Spleen (tissue), 11 donors: ENCODE data around the gene MPP7. TPM values are rescaled to one million over a fixed set of nuclear protein-coding genes. Genes with fewer than 3 reads are reported as not detected.

Source experiments
- DNase-seq: peaks from one replicate; pipeline ENCODE4 v3.0.0-alpha.2; 2020
- H3K27ac ChIP-seq, 8 donors: fragments of 200-600 bp; sonication (generic) in 7 of 8; 1 replicate in 4 of 8; 2 replicates in 4 of 8; pipeline versions ENCODE4 v1.5.0 to v1.8.0; 2016 to 2021; ENCODE audit warnings: inconsistent platforms in 4 of 8, mild to moderate bottlenecking in 4 of 8, moderate library complexity in 1 of 8
- H3K27me3 ChIP-seq, 7 donors: fragments of 200-600 bp; sonication (generic) in 6 of 7; replicated peaks in 1 of 7; 1 replicate in 4 of 7; 2 replicates in 3 of 7; pipeline versions ENCODE4 v1.5.0 to v1.8.0; 2016 to 2021; ENCODE audit warnings: inconsistent platforms in 3 of 7, mild to moderate bottlenecking in 1 of 7
- H3K36me3 ChIP-seq, 6 donors: fragments of 200-600 bp; sonication (generic) in 5 of 6; 1 replicate in 4 of 6; 2 replicates in 2 of 6; pipeline versions ENCODE4 v1.5.0 to v1.8.0; 2016 to 2021; ENCODE audit warnings: inconsistent platforms in 2 of 6
- H3K4me1 ChIP-seq, 6 donors: fragments of 200-600 bp; sonication (generic) in 5 of 6; 1 replicate in 3 of 6; 2 replicates in 3 of 6; pipeline versions ENCODE4 v1.5.0 to v1.8.0; 2016 to 2021; ENCODE audit warnings: inconsistent platforms in 3 of 6
- H3K4me3 ChIP-seq, 8 donors: fragments of 200-600 bp; sonication (generic) in 7 of 8; 1 replicate in 4 of 8; 2 replicates in 4 of 8; pipeline versions ENCODE4 v1.5.0 to v1.8.0; 2016 to 2021; ENCODE audit warnings: inconsistent platforms in 4 of 8, mild to moderate bottlenecking in 4 of 8, moderate library complexity in 2 of 8
- H3K9me3 ChIP-seq, 8 donors: fragments of 200-600 bp; sonication (generic) in 7 of 8; 1 replicate in 4 of 8; 2 replicates in 4 of 8; pipeline versions ENCODE4 v1.5.0 to v1.8.0; 2016 to 2021; ENCODE audit warnings: inconsistent platforms in 4 of 8
- CTCF ChIP-seq, 11 experiments: fragments of 200-600 bp in 7 of 11; fragments of 450-650 bp in 4 of 11; sonication (generic) in 4 of 11; IDR thresholded peaks in 8 of 11; conservative IDR thresholded peaks in 3 of 11; 1 replicate in 7 of 11; 2 replicates in 4 of 11; pipeline versions ENCODE4 v1.4.0 to v1.8.0; 2016 to 2021; ENCODE audit warnings: antibody characterized with exemption in 11 of 11, inconsistent platforms in 4 of 11, mild to moderate bottlenecking in 1 of 11
- POLR2A ChIP-seq, 3 donors: fragments of 450-650 bp; IDR thresholded peaks; one replicate each; pipeline ENCODE4 v1.5.1; 2017; ENCODE audit warnings: antibody characterized with exemption in 3 of 3, mild to moderate bottlenecking in 1 of 3
- POLR2AphosphoS5 ChIP-seq, 3 donors: sonication (generic); formaldehyde crosslinking; IDR thresholded peaks; one replicate each; pipeline ENCODE4 v1.5.1; 2017; ENCODE audit warnings: antibody characterized with exemption in 3 of 3
- WGBS, 5 donors: extraction: QIAGEN DNeasy Blood & Tissue Kit in 3 of 5; methylation state at CpG; one replicate each; pipeline versions ENCODE4 v1.1.5 to v1.1.7; 2013 to 2018; 5-methylcytosine and 5-hydroxymethylcytosine counted together
- intact Hi-C: fragments of 100-400 bp; cut with DNase I; formaldehyde crosslinking; loops from one replicate; pipeline ENCODE4 v1.15.0; 2023; ENCODE audit warnings: low total_unique reads
- polyA plus RNA-seq, 3 donors: library from polyadenylated mRNA; stranded (reverse); fragments of 200-250 nt; gene quantifications; one replicate each; pipeline ENCODE4 v1.2.1, GENCODE V29; 2013
- total RNA-seq, 7 donors: library from RNA; depleted of rRNA in 3 of 7; stranded (reverse); fragments of >200 nt in 3 of 7; fragmentation: NEBNext Ultra II Directional in 4 of 7; extraction: Animal tissue kit (Norgen Biotek cat#: 25700) in 4 of 7; gene quantifications; one replicate each; pipeline versions ENCODE4 v1.1.0 to v1.2.1, GENCODE V29; 2016 to 2021
- donor health status: healthy with polysubstance abuse.
- donor health status: DM: no; HTN: no; CAD: no; lungs with moderate emphysema.
- donor health status: DM: no; HTN: no; CAD: no.
- donor health status: Bipolar disorder and iron deficiency.
- donor health status: healthy.
- donor health status: DM: no; HTN: no; CAD: no.
- donor health status: DM: yes; HTN: yes; CAD: no.

The MPP7 gene
- total and polyA plus RNA-seq, 10 donors = 0.48 to 11.5 (median 6.8) TPM

DNA sequence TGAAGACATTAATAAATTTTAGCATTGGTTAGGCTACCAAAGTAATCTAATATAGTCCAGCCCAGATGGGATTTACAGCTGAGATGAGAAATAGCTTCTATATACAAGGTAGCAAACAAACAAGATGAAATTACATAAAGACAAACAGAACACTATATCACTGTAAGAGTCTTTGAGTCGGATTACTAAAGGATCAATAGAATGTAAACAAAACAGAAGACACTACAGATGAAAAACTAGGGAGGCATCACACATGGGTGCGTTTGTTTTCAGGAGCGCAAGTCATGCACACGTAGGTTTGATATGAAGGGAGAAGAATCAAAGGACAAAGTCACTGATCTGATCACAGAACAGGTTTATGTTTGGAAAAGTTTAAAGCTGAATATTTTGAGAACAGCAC lies 26.5 kb downstream of the MPP7 start:
- intact Hi-C loops = no loop called here
- Histone ChIP-seq H3K27me3 (no peaks in the 10 kb centered on the region), H3K9me3 (no peaks in the 10 kb centered on the region), H3K36me3 (no peaks in the 10 kb centered on the region), H3K4me1 (no peaks in the 10 kb centered on the region), H3K4me3 (no peak overlapping the region), H3K27ac (no peak overlapping the region)
- no peak for DNase-seq
- TF ChIP-seq POLR2AphosphoS5 (IDR thresholded peaks at IDR 0.05) = no peak
- no peak for TF ChIP-seq CTCF (IDR thresholded peaks at IDR 0.05 in 8 of 11, conservative IDR thresholded peaks at IDR 0.05 in 3 of 11)
- TF ChIP-seq POLR2A (IDR thresholded peaks at IDR 0.05) = no peak
- WGBS, 5 donors = 89 to 96% (median 93%) methylated on average over 4 of the region's 4 CpGs

- no peaks in the 10 kb centered on the region for H3K27me3 ChIP-seq
- TF ChIP-seq CTCF (IDR thresholded peaks at IDR 0.05 in 8 of 11, conservative IDR thresholded peaks at IDR 0.05 in 3 of 11) (no peak), POLR2A (IDR thresholded peaks at IDR 0.05) (no peak), POLR2AphosphoS5 (IDR thresholded peaks at IDR 0.05) (no peak)
- no peaks in the 10 kb centered on the region for H3K4me1 ChIP-seq
- H3K36me3 ChIP-seq = no peaks in the 10 kb centered on the region
- no peaks in the 10 kb centered on the region for H3K9me3 ChIP-seq
- no peak overlapping the region for H3K4me3 ChIP-seq
- no peak for DNase-seq
- intact Hi-C loops = no loop called here
- no peak overlapping the region for H3K27ac ChIP-seq
Observed at GRCh38 chr10:28274475-28274874, 28.4 kb downstream of the MPP7 start.

DNA sequence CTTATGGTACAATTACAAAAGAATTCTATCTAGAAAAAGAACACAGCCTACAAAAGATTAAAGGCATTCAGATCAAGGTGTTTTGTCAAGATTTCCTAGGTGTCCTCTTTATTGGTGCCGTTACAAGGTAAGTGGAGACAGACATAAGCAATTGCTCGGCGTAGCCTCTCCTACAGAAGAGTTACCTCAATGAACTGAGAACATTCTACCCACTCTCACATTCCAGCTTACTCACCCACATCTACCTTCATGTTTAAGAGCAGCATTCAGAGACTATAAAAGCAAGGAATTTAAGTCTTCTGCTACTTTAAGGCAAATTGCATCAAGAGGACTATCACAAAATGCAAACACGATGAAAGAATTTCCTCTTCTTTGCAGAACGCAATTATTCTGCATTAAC lies 29.5 kb downstream of the MPP7 start:
- intact Hi-C loops = no loop called here
- TF ChIP-seq POLR2AphosphoS5 (IDR thresholded peaks at IDR 0.05) = no peak
- TF ChIP-seq CTCF (IDR thresholded peaks at IDR 0.05 in 8 of 11, conservative IDR thresholded peaks at IDR 0.05 in 3 of 11) = no peak
- no peak for TF ChIP-seq POLR2A (IDR thresholded peaks at IDR 0.05)
- H3K4me1 ChIP-seq = no peaks in the 10 kb centered on the region
- H3K27me3 ChIP-seq = no peaks in the 10 kb centered on the region
- no peak overlapping the region for H3K4me3 ChIP-seq
- 82 to 89% (median 85%) methylated on average over 5 of the region's 5 CpGs for WGBS, 5 donors
- H3K27ac ChIP-seq = no peak overlapping the region
- H3K9me3 ChIP-seq = no peaks in the 10 kb centered on the region
- no peak for DNase-seq
- H3K36me3 ChIP-seq = no peaks in the 10 kb centered on the region

GRCh38 chr10:28269842-28270456 lies 32.9 kb downstream of the MPP7 start:
- no peak for TF ChIP-seq POLR2A (IDR thresholded peaks at IDR 0.05)
- TF ChIP-seq POLR2AphosphoS5 (IDR thresholded peaks at IDR 0.05) = no peak
- TF ChIP-seq CTCF (IDR thresholded peaks at IDR 0.05 in 8 of 11, conservative IDR thresholded peaks at IDR 0.05 in 3 of 11) = no peak

More at GRCh38 chr10:28269842-28270456, 32.9 kb downstream of the MPP7 start:
- no peak for DNase-seq
- no peaks in the 10 kb centered on the region for H3K9me3 ChIP-seq
- H3K36me3 ChIP-seq = no peaks in the 10 kb centered on the region
- H3K27me3 ChIP-seq = no peaks in the 10 kb centered on the region
- intact Hi-C loops = no loop called here
- peaks cover 0 to 26% (median 8%) of the 10 kb centered on the region in 6 donors for H3K4me1 ChIP-seq
- no peak overlapping the region for H3K27ac ChIP-seq
- no peak overlapping the region for H3K4me3 ChIP-seq
- WGBS, 5 donors = 82 to 95% (median 92%) methylated on average over 9 of the region's 9 CpGs
